T-helper 22 cell (primary cell): Measurements from ENCODE around the gene IGF1.

Source experiments
- DNase-seq: peaks from one replicate; pipeline ENCODE4 v3.0.0-alpha.2; 2020; ENCODE audit warnings: low read depth

The IGF1 gene

GRCh38 chr12:102480406-102480805 is at the start of gene IGF1:
Gene IGF1, minus strand, starts transcription at chr12:102480563. Its CDS starts 182 bp downstream, at chr12:102480381.
- no peak for DNase-seq

- no peak for DNase-seq
Observed at GRCh38 chr12:102528111-102528510, 47.7 kb upstream of the IGF1 start.

DNA sequence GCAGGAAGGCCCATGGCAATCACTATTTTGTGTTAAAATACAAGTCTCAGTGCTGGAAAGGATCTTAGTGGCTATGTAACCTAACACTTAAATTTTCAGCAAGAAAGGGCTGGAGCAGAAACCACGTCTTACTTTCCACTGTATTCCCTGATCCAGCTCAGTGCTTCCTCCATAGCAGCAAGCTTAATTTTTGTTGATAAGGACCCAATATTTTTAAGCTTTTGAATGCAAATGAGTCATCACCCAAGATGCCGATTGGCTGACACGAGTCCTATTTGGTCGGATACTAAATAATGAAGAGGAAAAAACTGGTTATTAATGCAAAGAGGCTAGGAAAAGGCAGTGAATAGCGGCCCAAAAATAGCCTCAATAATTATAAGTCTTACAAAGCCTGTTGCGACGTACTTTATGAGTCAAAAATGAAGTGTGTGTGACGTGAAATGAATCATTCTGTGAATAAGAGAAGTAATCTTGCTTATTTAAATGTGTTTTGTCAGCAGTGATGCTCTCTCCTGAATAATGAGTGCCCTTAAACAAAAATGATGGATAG is 46.9 kb upstream of the IGF1 start:
- DNase-seq: no peak

DNA sequence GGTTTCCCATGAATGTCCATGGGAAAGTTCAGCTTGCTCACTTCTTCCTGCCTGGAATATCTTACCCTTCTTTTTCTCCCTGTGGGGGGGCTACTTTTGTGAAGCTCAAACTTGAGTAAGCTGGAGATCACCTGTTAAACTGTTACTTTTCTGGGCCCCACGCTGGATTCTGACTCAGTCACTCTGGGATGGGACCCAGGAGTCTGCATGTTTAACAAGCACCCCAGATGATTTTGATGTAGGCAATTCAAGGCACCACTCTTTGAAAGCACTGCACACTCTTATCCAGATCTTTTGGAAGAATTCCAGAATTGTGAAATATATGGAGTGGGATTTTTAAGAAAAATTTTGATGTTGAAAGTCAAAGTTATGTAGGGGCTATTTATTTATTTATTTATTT is 46.3 kb upstream of the IGF1 start:
- DNase-seq: no peak

DNA sequence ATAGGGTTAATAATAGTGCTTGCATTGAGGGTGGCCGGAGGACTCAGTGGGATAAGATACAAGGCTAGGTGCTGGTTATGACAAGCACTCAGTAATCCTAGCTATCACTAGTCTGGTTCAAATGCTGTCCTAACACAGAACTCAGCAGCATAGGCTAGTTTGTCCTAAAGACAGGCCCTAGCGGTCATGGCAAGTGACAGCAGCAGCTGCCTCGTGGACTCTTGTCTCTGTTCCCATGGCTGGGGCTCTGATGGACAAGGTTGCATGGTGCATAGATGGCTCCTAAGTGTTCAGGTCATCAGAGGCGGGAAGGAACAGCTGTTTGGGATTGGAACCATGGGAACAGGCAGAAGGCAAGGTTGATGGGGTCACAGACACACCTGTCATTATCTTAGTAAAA is 42.4 kb upstream of the IGF1 start:
- no peak for DNase-seq

- DNase-seq: no peak
Observed at GRCh38 chr12:102521662-102522277, 41.4 kb upstream of the IGF1 start.

- no peak for DNase-seq
Observed at GRCh38 chr12:102518871-102519270, 38.5 kb upstream of the IGF1 start.

- no peak for DNase-seq
Observed at GRCh38 chr12:102514696-102515095, 34.3 kb upstream of the IGF1 start.

DNA sequence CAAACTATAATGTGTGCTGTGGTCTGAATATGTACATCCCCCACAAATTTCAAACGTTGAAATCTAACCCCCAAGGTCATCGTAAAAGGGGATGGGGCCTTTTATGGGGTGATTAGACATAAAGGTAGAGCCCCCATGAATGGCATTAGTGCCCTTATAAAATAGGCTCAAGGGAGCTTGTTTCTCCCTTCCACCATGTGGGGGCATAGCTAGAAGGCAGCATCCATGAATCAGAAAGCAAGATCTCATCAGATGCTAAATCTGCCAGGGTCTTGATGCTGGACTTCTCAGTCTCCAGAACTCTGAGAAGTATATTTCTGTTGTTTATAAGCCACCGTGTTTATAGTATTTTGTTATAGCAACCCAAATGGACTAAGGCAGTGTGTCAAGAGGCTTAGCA is 33.4 kb upstream of the IGF1 start:
- no peak for DNase-seq

DNA sequence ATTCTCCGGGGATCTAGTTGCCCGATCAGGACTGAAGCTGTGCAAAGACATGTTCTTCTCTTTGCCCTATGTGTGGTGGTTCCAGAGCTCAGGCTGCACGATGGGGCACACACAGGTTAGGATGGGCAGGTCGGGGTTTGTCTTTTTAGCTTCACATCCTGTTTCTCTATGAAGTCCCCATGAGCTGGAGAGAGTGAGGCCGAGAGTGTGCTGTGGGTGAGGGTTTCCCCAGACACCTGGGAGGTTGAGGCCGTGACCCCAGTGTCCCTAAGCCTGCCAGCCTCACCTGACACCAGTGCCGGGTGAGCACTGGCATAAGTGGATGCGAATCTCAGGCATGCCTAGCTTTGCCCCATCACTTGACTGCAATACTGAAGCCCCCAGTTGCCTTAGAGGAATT is 32.9 kb upstream of the IGF1 start:
- no peak for DNase-seq

DNA sequence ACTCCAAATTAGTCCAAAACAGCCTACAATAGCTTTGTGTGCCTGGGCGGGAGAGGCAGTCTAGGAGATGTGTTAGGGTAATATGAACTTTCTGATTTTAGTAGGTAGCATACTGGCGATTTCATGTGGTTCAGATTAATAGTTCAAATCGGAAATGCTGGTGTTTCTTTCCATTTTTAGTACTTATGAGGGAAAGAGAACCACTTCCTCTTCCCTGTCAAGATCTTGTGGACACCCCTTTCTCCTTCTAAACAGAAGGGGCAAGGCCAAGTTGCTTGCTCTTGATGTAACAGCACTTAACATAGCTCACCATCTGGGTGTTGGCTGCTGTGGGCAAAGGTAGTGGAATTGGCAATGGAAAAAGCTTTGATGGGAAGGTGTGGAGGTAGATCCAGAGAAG is 32.2 kb upstream of the IGF1 start:
- DNase-seq: no peak

- DNase-seq: no peak
Observed at GRCh38 chr12:102511575-102511974, 31.2 kb upstream of the IGF1 start.

DNA sequence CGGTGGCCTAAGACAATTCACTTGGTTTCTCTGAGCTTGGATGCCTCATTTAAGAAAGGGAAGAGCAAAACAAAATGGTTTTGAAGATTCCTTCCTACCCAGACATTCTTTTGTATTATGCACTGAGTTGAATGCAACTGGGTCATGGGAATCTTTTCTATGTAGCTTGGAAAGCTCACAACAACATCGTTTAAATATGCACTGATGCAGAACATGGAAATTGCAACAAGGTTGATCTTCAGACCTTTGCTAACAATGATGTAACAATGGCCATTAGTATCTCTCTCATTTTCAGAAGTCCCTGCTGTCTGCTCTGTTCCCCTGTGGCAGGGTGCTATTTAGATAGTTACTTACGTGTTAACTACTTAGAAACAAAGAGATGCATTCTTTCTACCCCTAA is 30.1 kb upstream of the IGF1 start:
- no peak for DNase-seq

GRCh38 chr12:102510031-102510430 is 29.7 kb upstream of the IGF1 start:
- no peak for DNase-seq

DNA sequence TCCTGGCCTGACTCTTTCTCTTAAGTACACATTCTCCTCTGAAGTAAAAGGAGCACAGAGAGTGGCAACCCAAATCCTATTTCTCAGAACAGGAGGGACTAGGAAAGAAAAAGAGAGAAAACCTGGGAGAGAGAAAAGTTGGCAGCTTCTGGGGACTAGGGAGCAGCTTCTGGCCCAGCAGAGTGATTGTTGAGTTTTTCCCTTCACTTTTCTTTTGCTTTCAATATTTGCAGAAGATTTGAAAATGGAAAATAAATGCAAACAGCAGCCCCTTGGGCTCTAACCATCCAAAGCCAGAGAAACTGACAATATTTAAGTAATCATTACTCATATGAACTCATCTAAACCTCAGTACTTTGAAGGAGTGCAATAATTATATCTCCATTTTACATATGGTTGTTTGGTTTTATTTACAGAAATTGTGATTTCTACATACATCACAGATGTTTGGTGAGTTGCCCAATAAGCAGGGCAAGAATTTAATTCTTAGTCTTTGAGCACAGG is 28.8 kb upstream of the IGF1 start:
- no peak for DNase-seq

GRCh38 chr12:102508052-102508451 is 27.7 kb upstream of the IGF1 start:
- no peak for DNase-seq

- no peak for DNase-seq
Observed at GRCh38 chr12:102507301-102507700, 26.9 kb upstream of the IGF1 start.

GRCh38 chr12:102504871-102505270 is 24.5 kb upstream of the IGF1 start:
- DNase-seq: no peak

DNA sequence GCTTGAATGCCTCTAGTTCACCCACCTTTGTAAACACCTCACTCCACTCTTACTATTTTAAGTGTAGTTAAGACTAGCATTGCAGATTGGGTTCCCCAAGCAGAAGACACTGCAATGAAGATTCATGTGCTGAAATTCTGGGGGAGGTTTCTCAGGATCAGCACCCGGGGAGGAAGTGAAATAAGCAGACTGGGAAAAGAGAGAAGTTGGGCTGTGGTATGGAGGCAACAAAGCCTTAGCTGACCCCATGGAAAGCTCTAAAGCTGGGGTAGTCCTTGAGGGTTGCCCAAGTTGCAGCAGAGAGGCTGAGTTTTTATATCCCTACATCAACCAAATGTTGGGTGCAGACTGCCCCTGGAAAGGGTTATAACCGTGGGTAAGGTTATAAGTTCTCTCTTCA is 23.9 kb upstream of the IGF1 start:
- DNase-seq: no peak

DNA sequence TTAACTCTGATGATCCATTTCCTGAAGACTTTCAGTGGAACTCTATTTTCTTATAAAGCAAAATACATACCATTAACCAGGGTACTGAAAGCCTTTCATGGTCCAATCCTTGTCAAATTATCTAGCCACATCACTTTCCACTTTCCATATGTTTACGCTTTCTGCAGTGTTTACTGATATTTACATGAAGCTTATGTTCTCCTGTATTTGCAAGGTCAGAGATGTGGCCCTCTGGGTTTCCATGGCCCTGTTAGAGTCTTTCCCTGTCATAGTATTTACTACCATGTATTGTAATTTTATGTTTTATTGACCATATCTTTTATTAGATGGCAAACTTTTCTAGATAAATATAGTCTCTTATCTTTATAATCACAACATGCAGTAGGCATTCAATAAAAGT is 23.5 kb upstream of the IGF1 start:
- DNase-seq: no peak

DNA sequence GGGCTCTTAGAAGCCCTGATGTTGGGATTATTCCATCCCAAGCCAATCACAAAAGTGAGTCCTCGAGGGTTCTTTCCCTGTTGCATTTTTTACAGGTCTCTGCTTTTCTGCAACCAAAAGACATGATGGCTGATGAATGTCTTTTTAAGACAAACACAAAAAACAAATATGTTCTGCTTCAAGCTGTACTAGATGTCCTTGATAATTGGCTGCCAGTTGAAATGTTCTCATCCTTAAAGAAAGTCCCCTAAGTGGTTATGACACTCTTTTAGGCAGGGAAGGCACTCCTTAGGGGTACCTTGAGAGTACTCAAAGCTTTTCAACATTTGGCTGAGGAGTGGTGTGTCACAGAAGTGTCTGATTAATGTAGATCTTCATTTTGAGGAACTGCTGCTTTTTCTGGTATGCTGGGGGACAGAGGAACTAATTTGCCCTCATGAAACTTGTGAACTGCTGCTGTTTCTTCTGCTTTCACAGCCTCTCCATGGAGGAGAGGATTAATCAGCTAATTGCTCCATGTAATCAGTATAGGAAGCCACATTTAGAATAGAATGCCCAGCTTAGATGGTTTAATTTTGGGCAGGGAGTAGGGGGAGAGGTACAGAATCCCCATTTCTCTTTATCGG is 22.8 kb upstream of the IGF1 start:
- no peak for DNase-seq

- no peak for DNase-seq
Observed at GRCh38 chr12:102501773-102502172, 21.4 kb upstream of the IGF1 start.

- no peak for DNase-seq
Observed at GRCh38 chr12:102498471-102498870, 18.1 kb upstream of the IGF1 start.

GRCh38 chr12:102497743-102498142 is 17.4 kb upstream of the IGF1 start:
- no peak for DNase-seq
